C4-2B (cell line): Measurements from ENCODE around the gene OR10D3.

Experiments used
- H3K27ac ChIP-seq: fragments of 450-650 bp; 2 replicates; pipeline ENCODE4 v1.5.1; 2017
- CTCF ChIP-seq: fragments of 450-650 bp; conservative IDR thresholded peaks from 2 replicates; pipeline ENCODE4 v1.5.1; 2017; ENCODE audit warnings: mild to moderate bottlenecking
- ZFX ChIP-seq: fragments of 450-650 bp; IDR thresholded peaks from 2 replicates; pipeline ENCODE4 v1.6.1; 2017

Gene OR10D3

GRCh38 chr11:124197999-124198398 lies 14.9 kb downstream of the OR10D3 start:
- H3K27ac ChIP-seq: no peak overlapping the region
- no peak for TF ChIP-seq CTCF
- no peak for TF ChIP-seq ZFX

GRCh38 chr11:124198897-124199296 lies 15.8 kb downstream of the OR10D3 start:
- no peak for TF ChIP-seq ZFX
- no peak for TF ChIP-seq CTCF
- no peak overlapping the region for H3K27ac ChIP-seq

- TF ChIP-seq ZFX: no peak
- no peak overlapping the region for H3K27ac ChIP-seq
These were observed 16.6 kb downstream of the OR10D3 start for GRCh38 chr11:124199702-124200101.

- no peak overlapping the region for H3K27ac ChIP-seq
- no peak for TF ChIP-seq CTCF
- TF ChIP-seq ZFX: no peak
These were observed 17.5 kb downstream of the OR10D3 start for GRCh38 chr11:124200671-124201070.

GRCh38 chr11:124202951-124203350 lies 19.8 kb downstream of the OR10D3 start:
- H3K27ac ChIP-seq: no peak overlapping the region
- TF ChIP-seq ZFX (no peak), CTCF (no peak)

- TF ChIP-seq CTCF (no peak), ZFX (no peak)
- H3K27ac ChIP-seq: no peak overlapping the region
These were observed 20.9 kb downstream of the OR10D3 start for GRCh38 chr11:124204008-124204407.

GRCh38 chr11:124207102-124207792 lies 24.1 kb downstream of the OR10D3 start:
- no peak overlapping the region for H3K27ac ChIP-seq
- TF ChIP-seq ZFX (no peak), CTCF (no peak)

GRCh38 chr11:124209824-124210357 lies 26.7 kb downstream of the OR10D3 start:
- no peak for TF ChIP-seq ZFX
- no peak for TF ChIP-seq CTCF
- H3K27ac ChIP-seq: no peak overlapping the region
